Cerebellar cortex (tissue), 1 donor: ENCODE results near the gene NBAS.

Experiments
- DNase-seq: peaks from one replicate; pipeline ENCODE4 v3.0.0-alpha.2; 2015; ENCODE audit warnings: low spot score

NBAS gene

DNA sequence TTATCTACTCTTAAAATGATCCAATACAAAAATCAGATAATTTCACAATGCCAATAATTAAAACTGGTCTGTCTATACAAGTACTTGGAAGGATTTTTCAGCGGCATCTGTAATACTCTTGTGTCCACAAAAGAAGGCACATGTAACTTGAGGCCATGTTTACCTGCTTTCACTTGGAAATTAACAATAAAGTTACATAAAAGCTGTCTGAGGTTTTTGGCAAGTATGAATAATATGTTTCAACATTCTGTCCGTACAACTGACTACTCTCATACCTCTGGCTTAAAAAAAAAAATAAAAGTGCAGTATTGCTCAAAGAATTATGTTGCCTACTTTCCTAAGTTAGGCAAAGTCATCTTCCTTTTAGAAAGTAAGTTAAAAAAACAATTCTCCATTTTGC, 253.6 kb downstream of the NBAS start:
- DNase-seq, result no peak

GRCh38 chr2:15306706-15307105, 254.4 kb downstream of the NBAS start:
- no peak for DNase-seq

DNA sequence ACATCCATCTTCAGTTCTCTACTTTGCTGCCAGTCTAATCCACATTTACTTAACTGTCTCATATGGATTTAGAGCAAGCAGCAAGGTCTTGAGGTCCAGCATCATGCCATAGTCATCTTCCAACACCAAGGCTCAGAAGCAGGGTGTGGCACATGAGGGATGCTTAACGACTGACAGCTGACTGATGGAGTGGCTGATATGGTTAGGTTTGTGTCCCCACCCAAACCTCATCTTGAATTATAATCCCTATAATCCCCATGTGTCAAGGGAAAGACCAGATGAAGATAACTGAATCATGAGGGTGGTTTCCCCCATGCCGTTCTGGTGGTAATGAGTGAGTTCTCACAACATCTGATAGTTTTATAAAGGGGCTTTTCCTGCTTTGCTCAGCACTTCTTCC, 257.3 kb downstream of the NBAS start:
- no peak for DNase-seq

GRCh38 chr2:15302154-15302553, 259.0 kb downstream of the NBAS start:
- no peak for DNase-seq

- no peak for DNase-seq
Observed at GRCh38 chr2:15300624-15301573, 260.2 kb downstream of the NBAS start.

- no peak for DNase-seq
Observed at GRCh38 chr2:15299904-15300520, 261.1 kb downstream of the NBAS start.

DNA sequence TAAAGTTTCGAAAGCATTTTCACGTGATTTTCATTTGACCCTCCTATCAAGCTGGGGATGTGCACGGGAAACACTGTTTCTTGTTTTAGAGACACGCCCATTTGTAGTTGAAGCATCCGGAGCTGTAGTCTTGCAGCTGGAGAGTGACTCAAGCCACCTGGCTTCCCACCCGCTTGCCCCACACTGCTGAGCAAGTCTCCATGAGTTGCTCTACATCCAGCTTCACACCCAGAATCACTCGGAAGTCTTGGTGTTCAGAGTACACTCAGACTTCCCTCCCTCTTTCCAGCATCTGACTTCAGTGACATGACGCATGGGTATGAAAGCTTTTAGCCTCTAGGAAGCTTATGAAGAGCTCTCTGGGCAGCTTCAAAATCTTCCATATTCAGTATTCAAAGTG, 262.4 kb downstream of the NBAS start:
- DNase-seq, result no peak

DNA sequence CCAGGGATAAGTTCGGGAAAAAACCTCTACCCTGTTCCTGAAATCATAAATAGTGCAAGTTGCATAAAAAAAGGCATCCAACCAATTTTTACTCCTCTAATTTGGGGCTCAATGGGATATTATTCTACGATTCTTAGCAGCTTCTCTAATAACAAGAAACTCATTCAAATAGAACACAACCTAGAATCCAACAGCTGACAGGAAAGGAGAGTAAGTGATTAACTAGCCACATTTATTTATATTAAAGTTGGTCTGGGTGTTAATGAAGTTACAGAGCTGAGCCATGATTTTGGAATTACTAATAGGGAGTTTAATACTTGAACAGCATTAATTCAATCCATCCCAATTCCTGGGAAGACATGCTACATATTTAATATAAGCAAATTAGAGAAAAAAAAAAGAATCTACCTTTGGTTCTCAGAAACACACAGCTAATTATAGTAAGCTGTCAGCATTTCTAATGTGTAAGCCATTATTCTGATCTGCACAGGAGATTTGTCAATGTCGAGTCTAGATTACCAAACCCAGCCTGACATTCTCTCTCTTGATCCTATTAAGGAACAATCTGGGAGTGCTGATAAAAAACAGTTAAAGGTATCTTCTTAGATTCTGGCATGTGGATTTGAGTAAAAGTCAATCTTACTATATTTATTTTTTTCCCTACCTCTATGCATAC, 267.7 kb downstream of the NBAS start:
- no peak for DNase-seq

GRCh38 chr2:15287447-15288184, 273.5 kb downstream of the NBAS start:
- DNase-seq, result no peak

- DNase-seq, result no peak
Observed at GRCh38 chr2:15284614-15285013, 276.5 kb downstream of the NBAS start.

GRCh38 chr2:15281681-15282080, 279.5 kb downstream of the NBAS start:
- no peak for DNase-seq

DNA sequence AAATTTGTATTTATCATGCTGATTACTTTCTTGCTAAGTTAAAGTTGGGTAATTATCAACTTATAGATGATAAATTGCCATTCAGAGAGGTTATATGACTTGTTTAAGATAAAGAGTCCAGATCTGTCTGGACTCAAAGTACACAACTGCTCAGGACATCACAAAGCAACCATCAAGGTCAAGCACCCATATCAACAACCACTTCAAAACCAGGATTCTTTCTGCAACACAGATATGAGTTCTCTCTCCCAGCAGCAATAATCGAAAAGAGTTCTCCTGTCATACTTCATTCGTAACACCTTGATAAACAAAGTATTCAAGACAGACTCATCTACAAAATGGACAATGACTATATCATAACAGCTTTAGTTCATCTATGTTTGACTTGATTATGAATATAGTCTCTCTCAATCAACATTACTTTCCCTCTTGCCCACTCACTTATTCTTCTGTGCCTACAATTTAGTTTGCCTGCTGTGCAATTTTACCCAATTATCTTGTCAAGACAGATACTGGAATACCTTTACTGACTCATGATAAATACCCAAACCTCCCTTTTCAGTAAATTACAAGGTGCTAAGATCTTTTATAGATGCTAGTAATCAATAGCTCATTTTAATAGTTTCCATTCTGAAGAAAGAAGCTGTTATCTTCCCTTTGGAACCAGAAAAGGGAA, 281.8 kb downstream of the NBAS start:
- no peak for DNase-seq

DNA sequence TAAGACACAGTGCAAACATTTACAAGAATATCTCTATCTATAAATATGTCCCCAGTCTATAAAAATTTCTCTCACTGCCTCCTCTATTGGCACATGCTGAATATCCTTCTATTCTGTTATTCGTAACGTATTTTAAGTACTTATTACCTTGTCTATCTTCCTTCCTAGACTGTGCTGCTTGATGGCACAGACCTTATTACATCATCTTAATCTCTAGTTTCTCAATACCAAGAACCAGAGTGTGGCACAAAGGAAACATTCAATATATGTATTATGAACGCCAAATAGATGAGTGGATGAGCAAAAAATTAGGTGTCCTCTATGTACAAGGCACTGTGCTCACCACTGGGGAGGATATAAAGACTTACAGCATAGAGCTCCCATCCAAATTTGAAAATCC, 282.8 kb downstream of the NBAS start:
- DNase-seq, result no peak

- DNase-seq, result no peak
Observed at GRCh38 chr2:15275346-15275745, 285.8 kb downstream of the NBAS start.

GRCh38 chr2:15273452-15273851, 287.7 kb downstream of the NBAS start:
- DNase-seq, result no peak

- no peak for DNase-seq
Observed at GRCh38 chr2:15272942-15273341, 288.2 kb downstream of the NBAS start.

GRCh38 chr2:15271941-15272542, 289.1 kb downstream of the NBAS start:
- no peak for DNase-seq

DNA sequence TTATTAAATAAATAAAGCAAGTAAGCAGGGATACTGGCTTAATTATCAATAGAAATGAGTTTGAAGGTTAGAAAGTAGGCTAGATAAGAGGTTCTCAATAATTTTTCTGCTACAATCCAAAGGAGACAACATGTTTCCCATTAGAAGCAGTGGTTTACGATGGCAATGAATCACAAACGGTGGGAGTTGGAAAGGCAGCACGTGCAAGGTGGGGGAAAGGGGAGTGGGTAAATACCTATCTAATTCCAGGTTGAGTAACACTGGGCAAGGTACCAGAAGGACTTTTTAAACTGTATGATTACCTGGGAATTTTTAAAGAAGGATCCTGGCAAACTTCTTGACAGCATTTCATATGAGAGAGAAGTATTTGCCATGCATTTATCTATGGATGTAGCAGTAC, 289.9 kb downstream of the NBAS start:
- DNase-seq, result no peak

DNA sequence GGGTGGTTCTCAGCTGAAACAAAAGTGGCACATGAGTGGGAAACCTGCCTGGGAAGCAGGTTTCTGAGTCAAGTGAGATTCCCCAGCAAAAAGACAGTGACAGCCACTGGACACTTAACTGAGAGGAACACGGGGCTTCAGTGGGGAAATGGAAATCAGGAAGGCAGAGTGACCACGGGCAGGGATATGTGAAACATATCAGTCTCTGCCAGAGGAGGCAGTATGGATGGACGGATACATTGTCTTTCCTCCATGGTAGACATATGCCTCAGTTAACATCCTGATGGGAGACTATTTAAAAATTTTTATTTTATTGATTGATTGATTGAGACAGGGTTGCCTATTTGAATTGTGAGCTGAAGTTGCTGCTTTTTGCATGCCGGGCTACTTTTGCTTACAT, 292.1 kb downstream of the NBAS start:
- no peak for DNase-seq

DNA sequence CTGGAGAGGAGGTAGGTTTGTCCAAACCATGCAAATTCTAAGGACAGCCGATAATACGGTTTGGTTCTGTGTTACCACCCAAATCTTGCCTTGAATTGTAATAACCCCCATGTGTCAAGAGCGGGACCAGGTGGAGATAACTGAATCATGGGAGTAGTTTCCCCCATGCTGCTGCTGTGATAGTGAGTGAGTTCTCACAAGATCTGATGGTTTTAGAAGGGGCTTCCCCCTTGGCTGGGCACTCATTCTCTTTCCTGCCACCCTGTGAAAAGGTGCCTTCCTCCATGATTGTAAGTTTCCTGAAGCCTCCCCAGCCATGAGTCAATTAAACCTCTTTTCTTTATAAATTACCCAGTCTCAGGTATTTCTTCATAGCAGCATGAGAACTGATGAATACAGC, 295.2 kb downstream of the NBAS start:
- DNase-seq, result no peak

GRCh38 chr2:15263976-15264685, 297.0 kb downstream of the NBAS start:
- DNase-seq, result no peak
